ENCODE results near the gene ETV5. TPM values are rescaled to one million over a fixed set of nuclear protein-coding genes. Genes with fewer than 3 reads are reported as not detected.

ETV5 gene
- total and polyA plus RNA-seq, 4 donors: 3.3 to 14.9 (median 5.5) TPM

GRCh38 chr3:186012137-186012536 lies 96.8 kb downstream of the ETV5 start:
- TF ChIP-seq CTCF (IDR thresholded peaks at IDR 0.05; ENCODE audit: low read depth, low read length, missing input control) (no peak), RAD21 (IDR thresholded peaks at IDR 0.05) (no peak), NR2F2 (IDR thresholded peaks at IDR 0.05) (no peak), SP1 (IDR thresholded peaks at IDR 0.05) (no peak), HNF4A (conservative IDR thresholded peaks at IDR 0.05) (peak in 1 of 2 donors; percentile 28), TAF1 (conservative IDR thresholded peaks at IDR 0.05) (no peak)
- DNase-seq (ENCODE audit: low spot score): no peak

GRCh38 chr3:186004671-186005070 lies 104.2 kb downstream of the ETV5 start:
- no peak for TF ChIP-seq HNF4G (IDR thresholded peaks at IDR 0.05)
- no peak for TF ChIP-seq HNF4A (conservative IDR thresholded peaks at IDR 0.05)
- TF ChIP-seq FOXA2 (IDR thresholded peaks at IDR 0.05): no peak
- no peak for TF ChIP-seq NR2F2 (IDR thresholded peaks at IDR 0.05)
- TF ChIP-seq SP1 (IDR thresholded peaks at IDR 0.05): no peak
- TF ChIP-seq CTCF (IDR thresholded peaks at IDR 0.05; ENCODE audit: low read depth, low read length, missing input control): no peak
- TF ChIP-seq JUND (IDR thresholded peaks at IDR 0.05): no peak
- TF ChIP-seq EGR1 (IDR thresholded peaks at IDR 0.05; ENCODE audit: low read depth in 2 of 2): no peak
- TF ChIP-seq TAF1 (conservative IDR thresholded peaks at IDR 0.05): no peak
- no peak for TF ChIP-seq FOXA1 (IDR thresholded peaks at IDR 0.05)
- no peak for TF ChIP-seq MAX (IDR thresholded peaks at IDR 0.05)
- no peak for TF ChIP-seq YY1 (IDR thresholded peaks at IDR 0.05)
- TF ChIP-seq GABPA (IDR thresholded peaks at IDR 0.05 in 1 of 2, conservative IDR thresholded peaks at IDR 0.05 in 1 of 2): no peak
- TF ChIP-seq RAD21 (IDR thresholded peaks at IDR 0.05): no peak
- no peak for TF ChIP-seq RXRA (IDR thresholded peaks at IDR 0.05)
- TF ChIP-seq ATF3 (IDR thresholded peaks at IDR 0.05): no peak
- WGBS: 89% methylated on average over 7 of the region's 7 CpGs
- H3K27me3 ChIP-seq (ENCODE audit: control insufficient read depth in 4 of 4, insufficient read depth in 4 of 4, low read length in 3 of 4): peaks cover 0 to 4% (median 0%) of the 10 kb centered on the region in 4 donors
- H3K36me3 ChIP-seq (ENCODE audit: control insufficient read depth in 4 of 4, insufficient read depth in 3 of 4, low read depth in 1 of 4, low read length in 3 of 4): no peaks in the 10 kb centered on the region
- H3K4me1 ChIP-seq (ENCODE audit: control insufficient read depth in 4 of 4, insufficient read depth in 4 of 4, low read length in 3 of 4): no peaks in the 10 kb centered on the region
- no peaks in the 10 kb centered on the region for H3K9me3 ChIP-seq (ENCODE audit: control insufficient read depth in 4 of 4, low read length in 3 of 4)
- DNase-seq (ENCODE audit: low spot score): no peak
- no peak overlapping the region for H3K9ac ChIP-seq (ENCODE audit: low read depth in 1 of 2, low read length in 2 of 2)
- no peak overlapping the region for H3K4me3 ChIP-seq (ENCODE audit: low read depth in 1 of 3, low read length in 3 of 3)
- no peak overlapping the region for H3K27ac ChIP-seq (ENCODE audit: low read depth in 1 of 2, low read length in 2 of 2)

More at GRCh38 chr3:186012137-186012536, 96.8 kb downstream of the ETV5 start:
- 72% methylated on average over 4 of the region's 4 CpGs for WGBS
- Histone ChIP-seq H3K4me3 (ENCODE audit: low read depth in 1 of 3, low read length in 3 of 3) (no peak overlapping the region), H3K9ac (ENCODE audit: low read depth in 1 of 2, low read length in 2 of 2) (no peak overlapping the region), H3K9me3 (ENCODE audit: control insufficient read depth in 4 of 4, low read length in 3 of 4) (peaks cover 0 to 4% (median 1%) of the 10 kb centered on the region in 4 donors), H3K27ac (ENCODE audit: low read depth in 1 of 2, low read length in 2 of 2) (no peak overlapping the region), H3K36me3 (ENCODE audit: control insufficient read depth in 4 of 4, insufficient read depth in 3 of 4, low read depth in 1 of 4, low read length in 3 of 4) (no peaks in the 10 kb centered on the region), H3K4me1 (ENCODE audit: control insufficient read depth in 4 of 4, insufficient read depth in 4 of 4, low read length in 3 of 4) (no peaks in the 10 kb centered on the region), H3K27me3 (ENCODE audit: control insufficient read depth in 4 of 4, insufficient read depth in 4 of 4, low read length in 3 of 4) (peaks cover 0 to 6% (median 0%) of the 10 kb centered on the region in 4 donors)
